ENCODE data around the gene CDH23. TPM values are rescaled to one million over a fixed set of nuclear protein-coding genes. Genes with fewer than 3 reads are reported as not detected.

CDH23 gene
- total RNA-seq, 1 donor from 2014 or later, result not detected

DNA sequence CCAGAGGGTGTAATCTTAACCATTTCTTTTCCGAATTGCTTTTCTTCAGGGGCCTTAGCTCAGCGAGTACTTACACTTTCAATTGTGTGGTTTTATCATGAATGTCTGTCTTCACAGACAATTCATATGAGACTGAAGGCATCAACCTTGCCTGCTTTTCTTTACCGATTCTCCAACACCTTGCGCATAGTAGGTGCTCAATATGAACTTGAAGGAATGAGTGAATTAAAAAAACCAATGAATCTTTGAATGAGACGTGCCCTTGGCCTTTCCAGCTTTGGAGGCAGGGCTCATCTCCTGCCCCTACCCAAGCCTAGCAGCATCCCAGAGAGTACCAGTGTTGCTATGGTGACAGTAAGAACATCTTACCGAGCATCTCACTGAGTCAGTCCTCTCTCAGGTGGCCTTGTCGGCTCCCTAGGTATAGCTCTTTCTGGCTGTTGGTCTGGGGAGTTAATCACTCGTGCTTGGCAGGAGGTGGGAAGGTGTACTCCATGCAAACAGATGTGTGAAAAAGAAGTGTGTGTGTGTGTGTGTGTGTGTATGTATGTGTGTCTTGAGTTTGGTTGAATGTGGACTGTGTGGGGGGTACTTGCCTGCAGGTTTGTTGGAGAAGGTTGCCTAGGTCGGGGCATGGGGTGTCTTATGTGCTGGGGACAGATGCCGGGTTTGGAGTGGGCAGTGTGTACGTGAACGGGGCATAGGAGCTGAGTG is 215.1 kb downstream of the CDH23 start:
- Histone ChIP-seq H3K4me3 (ENCODE audit: low read depth, low read length) (no peak overlapping the region), H3K27me3 (ENCODE audit: control insufficient read depth, insufficient read depth, low read length) (peaks cover 2% of the 10 kb centered on the region), H3K36me3 (ENCODE audit: control insufficient read depth, insufficient read depth, low read length) (no peaks in the 10 kb centered on the region)
- DNase-seq (ENCODE audit: low read depth) (no peak), FAIRE-seq (no peak)
- TF ChIP-seq, protein P1, sequence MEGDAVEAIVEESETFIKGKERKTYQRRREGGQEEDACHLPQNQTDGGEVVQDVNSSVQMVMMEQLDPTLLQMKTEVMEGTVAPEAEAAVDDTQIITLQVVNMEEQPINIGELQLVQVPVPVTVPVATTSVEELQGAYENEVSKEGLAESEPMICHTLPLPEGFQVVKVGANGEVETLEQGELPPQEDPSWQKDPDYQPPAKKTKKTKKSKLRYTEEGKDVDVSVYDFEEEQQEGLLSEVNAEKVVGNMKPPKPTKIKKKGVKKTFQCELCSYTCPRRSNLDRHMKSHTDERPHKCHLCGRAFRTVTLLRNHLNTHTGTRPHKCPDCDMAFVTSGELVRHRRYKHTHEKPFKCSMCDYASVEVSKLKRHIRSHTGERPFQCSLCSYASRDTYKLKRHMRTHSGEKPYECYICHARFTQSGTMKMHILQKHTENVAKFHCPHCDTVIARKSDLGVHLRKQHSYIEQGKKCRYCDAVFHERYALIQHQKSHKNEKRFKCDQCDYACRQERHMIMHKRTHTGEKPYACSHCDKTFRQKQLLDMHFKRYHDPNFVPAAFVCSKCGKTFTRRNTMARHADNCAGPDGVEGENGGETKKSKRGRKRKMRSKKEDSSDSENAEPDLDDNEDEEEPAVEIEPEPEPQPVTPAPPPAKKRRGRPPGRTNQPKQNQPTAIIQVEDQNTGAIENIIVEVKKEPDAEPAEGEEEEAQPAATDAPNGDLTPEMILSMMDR (IDR thresholded peaks at IDR 0.05; ENCODE audit: insufficient read depth, low read length, severe bottlenecking), result no peak

DNA sequence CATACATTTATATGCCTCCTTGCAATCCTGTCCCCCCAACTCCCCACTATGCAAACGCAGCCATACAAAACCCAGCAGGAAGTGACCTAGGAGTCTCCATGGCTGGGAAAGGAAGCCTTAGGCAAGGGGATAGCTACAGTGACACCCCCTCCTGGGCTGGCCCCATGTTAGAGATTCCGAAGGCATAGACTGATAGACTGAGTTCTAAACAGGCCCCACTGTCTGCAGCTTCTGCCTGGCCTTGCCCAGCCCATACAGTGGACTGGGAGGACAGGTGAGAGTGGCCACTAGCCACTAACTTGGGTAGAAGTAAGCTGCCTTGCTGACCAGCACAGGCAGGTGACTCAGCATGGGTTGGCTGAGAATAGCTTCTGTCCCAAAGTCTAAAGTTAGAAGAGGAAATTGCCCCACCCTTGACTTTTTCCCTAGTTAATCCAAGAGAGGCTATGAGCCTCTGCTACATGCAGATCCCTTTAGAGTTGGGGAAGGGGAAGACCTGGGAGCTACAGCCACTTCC is 216.6 kb downstream of the CDH23 start:
- TF ChIP-seq, protein P1 (IDR thresholded peaks at IDR 0.05; ENCODE audit: insufficient read depth, low read length, severe bottlenecking), result no peak
- DNase-seq (ENCODE audit: low read depth) (peak; percentile 38), FAIRE-seq (no peak)
- H3K4me3 ChIP-seq (ENCODE audit: low read depth, low read length), result no peak overlapping the region
- H3K36me3 ChIP-seq (ENCODE audit: control insufficient read depth, insufficient read depth, low read length), result no peaks in the 10 kb centered on the region
- peaks cover 2% of the 10 kb centered on the region for H3K27me3 ChIP-seq (ENCODE audit: control insufficient read depth, insufficient read depth, low read length)

DNA sequence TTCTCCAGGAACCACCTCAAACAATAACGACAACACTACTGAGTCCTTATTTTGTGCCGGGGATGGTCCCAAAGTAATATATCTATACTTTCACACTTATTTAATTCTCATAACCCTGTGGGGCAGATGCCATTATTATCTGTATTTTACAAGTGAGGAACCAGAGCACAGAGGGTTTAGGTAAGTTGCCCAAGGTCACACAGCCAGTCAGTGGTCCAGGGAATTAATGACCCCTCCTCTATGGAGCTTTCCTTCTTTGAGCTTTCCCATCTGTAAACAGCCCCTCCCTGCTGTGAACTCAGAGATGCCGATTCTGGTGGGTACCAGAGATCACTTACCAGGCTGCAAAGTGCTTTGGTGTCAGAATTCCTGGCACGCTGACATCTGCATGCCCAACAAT is 217.2 kb downstream of the CDH23 start:
- Histone ChIP-seq H3K36me3 (ENCODE audit: control insufficient read depth, insufficient read depth, low read length) (no peaks in the 10 kb centered on the region), H3K4me3 (ENCODE audit: low read depth, low read length) (no peak overlapping the region), H3K27me3 (ENCODE audit: control insufficient read depth, insufficient read depth, low read length) (peaks cover 2% of the 10 kb centered on the region)
- TF ChIP-seq, protein P1 (IDR thresholded peaks at IDR 0.05; ENCODE audit: insufficient read depth, low read length, severe bottlenecking), result no peak
- no peak for FAIRE-seq
- no peak for DNase-seq (ENCODE audit: low read depth)

DNA sequence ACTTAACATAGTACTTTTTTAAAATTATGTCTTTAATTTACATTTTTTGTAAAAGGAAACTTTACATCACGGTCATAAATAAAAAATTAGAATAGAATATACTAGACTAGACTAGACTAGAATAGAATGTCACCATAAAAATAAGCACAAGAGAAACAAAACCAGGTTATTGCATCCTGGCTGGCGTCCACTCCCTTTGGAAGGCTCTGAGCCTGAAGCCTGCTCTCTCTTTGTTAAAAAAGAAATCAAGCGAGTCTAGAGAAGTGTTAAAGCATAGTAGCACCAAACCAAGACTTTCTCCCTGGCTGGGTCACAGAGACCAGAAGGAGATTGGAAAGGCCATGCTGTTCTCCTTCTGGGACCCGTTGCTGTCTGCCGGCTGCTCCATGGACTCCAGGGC is 218.2 kb downstream of the CDH23 start:
- no peak for DNase-seq (ENCODE audit: low read depth)
- Histone ChIP-seq H3K4me3 (ENCODE audit: low read depth, low read length) (no peak overlapping the region), H3K36me3 (ENCODE audit: control insufficient read depth, insufficient read depth, low read length) (no peaks in the 10 kb centered on the region), H3K27me3 (ENCODE audit: control insufficient read depth, insufficient read depth, low read length) (peaks cover 2% of the 10 kb centered on the region)
- TF ChIP-seq, protein P1 (IDR thresholded peaks at IDR 0.05; ENCODE audit: insufficient read depth, low read length, severe bottlenecking), result no peak
- no peak for FAIRE-seq

DNA sequence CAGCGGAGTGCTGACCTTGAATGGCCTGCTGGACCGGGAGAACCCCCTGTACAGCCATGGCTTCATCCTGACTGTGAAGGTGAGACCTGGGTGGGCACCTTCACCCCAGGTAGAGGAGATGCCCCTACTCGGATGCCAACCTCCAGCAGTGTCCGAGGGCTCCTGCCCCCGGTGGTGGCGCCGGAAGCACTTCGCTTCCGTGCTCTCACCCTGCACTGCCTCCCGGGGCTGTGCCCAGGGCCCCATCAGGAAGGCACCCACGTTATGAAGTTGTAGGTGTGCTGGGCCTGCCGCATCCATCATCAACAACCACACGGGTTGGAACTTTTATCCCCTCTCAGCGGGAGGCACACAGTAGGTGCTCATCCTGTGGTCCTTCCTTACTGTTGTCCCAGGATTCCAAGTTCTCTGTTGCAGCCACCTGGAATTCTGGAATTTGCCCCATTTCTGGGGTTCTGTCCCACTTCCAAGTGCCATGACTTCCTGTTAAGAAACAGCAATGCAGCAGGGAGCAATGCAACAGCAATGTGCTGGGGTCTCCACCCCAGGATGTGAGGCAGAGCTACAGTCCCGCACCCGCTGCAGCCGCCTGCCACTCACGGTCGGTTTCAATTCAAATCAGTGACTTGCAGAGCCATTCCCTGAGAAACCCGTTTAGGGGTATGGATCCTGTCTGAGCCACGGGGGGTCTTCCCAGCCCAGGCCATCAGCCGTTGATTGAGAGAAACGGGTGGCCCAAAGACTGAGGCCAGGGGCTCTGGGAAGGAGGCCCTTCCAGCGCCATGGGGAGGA is 219.0 kb downstream of the CDH23 start:
- H3K36me3 ChIP-seq (ENCODE audit: control insufficient read depth, insufficient read depth, low read length), result no peaks in the 10 kb centered on the region
- DNase-seq (ENCODE audit: low read depth), result no peak
- FAIRE-seq, result no peak
- H3K27me3 ChIP-seq (ENCODE audit: control insufficient read depth, insufficient read depth, low read length), result peaks cover 2% of the 10 kb centered on the region
- TF ChIP-seq, protein P1 (IDR thresholded peaks at IDR 0.05; ENCODE audit: insufficient read depth, low read length, severe bottlenecking), result no peak
- no peak overlapping the region for H3K4me3 ChIP-seq (ENCODE audit: low read depth, low read length)
